ENCODE measurements around the gene PCK1.

PCK1 gene

GRCh38 chr20:57562541-57563465 is 1.9 kb downstream of the PCK1 start:
- no peak overlapping the region for H3K4me3 ChIP-seq (ENCODE audit: low read length)
- H3K27ac ChIP-seq (ENCODE audit: low read length), result no peak overlapping the region
- no peaks in the 10 kb centered on the region for H4K20me1 ChIP-seq (ENCODE audit: insufficient read depth, low read length)
- H3K9ac ChIP-seq (ENCODE audit: low read length), result no peak overlapping the region
- no peak overlapping the region for H3K4me2 ChIP-seq (ENCODE audit: low read length)
- no peaks in the 10 kb centered on the region for H3K9me3 ChIP-seq (ENCODE audit: insufficient read depth, low read length)
- no peaks in the 10 kb centered on the region for H3K4me1 ChIP-seq (ENCODE audit: low read length)
- peaks cover 86% of the 10 kb centered on the region for H3K27me3 ChIP-seq (ENCODE audit: low read depth, low read length)
- no peak overlapping the region for H2AFZ ChIP-seq (ENCODE audit: low read depth, low read length)
- TF ChIP-seq CTCF (IDR thresholded peaks at IDR 0.05; ENCODE audit: low read depth, low read length), result no peak
- no peak for TF ChIP-seq EZH2phosphoT487 (IDR thresholded peaks at IDR 0.05; ENCODE audit: low read depth)
- no peaks in the 10 kb centered on the region for H3K36me3 ChIP-seq (replicated peaks; ENCODE audit: low read depth, low read length)
- no peaks in the 10 kb centered on the region for H3K79me2 ChIP-seq (ENCODE audit: low read length)

- H3K9me3 ChIP-seq (ENCODE audit: insufficient read depth, low read length), result no peaks in the 10 kb centered on the region
- H3K4me1 ChIP-seq (ENCODE audit: low read length), result no peaks in the 10 kb centered on the region
- no peaks in the 10 kb centered on the region for H3K79me2 ChIP-seq (ENCODE audit: low read length)
- peaks cover 86% of the 10 kb centered on the region for H3K27me3 ChIP-seq (ENCODE audit: low read depth, low read length)
- no peaks in the 10 kb centered on the region for H3K36me3 ChIP-seq (replicated peaks; ENCODE audit: low read depth, low read length)
- no peak overlapping the region for H3K4me3 ChIP-seq (ENCODE audit: low read length)
- no peak overlapping the region for H2AFZ ChIP-seq (ENCODE audit: low read depth, low read length)
- no peak overlapping the region for H3K27ac ChIP-seq (ENCODE audit: low read length)
- no peaks in the 10 kb centered on the region for H4K20me1 ChIP-seq (ENCODE audit: insufficient read depth, low read length)
- H3K9ac ChIP-seq (ENCODE audit: low read length), result no peak overlapping the region
- TF ChIP-seq EZH2phosphoT487 (IDR thresholded peaks at IDR 0.05; ENCODE audit: low read depth) (no peak), CTCF (IDR thresholded peaks at IDR 0.05; ENCODE audit: low read depth, low read length) (no peak)
- H3K4me2 ChIP-seq (ENCODE audit: low read length), result no peak overlapping the region
Observed at GRCh38 chr20:57563522-57563921, 2.6 kb downstream of the PCK1 start.

GRCh38 chr20:57564180-57564802 is 3.4 kb downstream of the PCK1 start:
- no peak overlapping the region for H3K4me2 ChIP-seq (ENCODE audit: low read length)
- no peak overlapping the region for H2AFZ ChIP-seq (ENCODE audit: low read depth, low read length)
- H3K27me3 ChIP-seq (ENCODE audit: low read depth, low read length), result peaks cover 86% of the 10 kb centered on the region
- H3K4me1 ChIP-seq (ENCODE audit: low read length), result no peaks in the 10 kb centered on the region
- H3K9me3 ChIP-seq (ENCODE audit: insufficient read depth, low read length), result no peaks in the 10 kb centered on the region
- H4K20me1 ChIP-seq (ENCODE audit: insufficient read depth, low read length), result no peaks in the 10 kb centered on the region
- no peak overlapping the region for H3K4me3 ChIP-seq (ENCODE audit: low read length)
- no peak overlapping the region for H3K9ac ChIP-seq (ENCODE audit: low read length)
- no peak for TF ChIP-seq CTCF (IDR thresholded peaks at IDR 0.05; ENCODE audit: low read depth, low read length)
- no peaks in the 10 kb centered on the region for H3K36me3 ChIP-seq (replicated peaks; ENCODE audit: low read depth, low read length)
- no peaks in the 10 kb centered on the region for H3K79me2 ChIP-seq (ENCODE audit: low read length)
- H3K27ac ChIP-seq (ENCODE audit: low read length), result no peak overlapping the region

DNA sequence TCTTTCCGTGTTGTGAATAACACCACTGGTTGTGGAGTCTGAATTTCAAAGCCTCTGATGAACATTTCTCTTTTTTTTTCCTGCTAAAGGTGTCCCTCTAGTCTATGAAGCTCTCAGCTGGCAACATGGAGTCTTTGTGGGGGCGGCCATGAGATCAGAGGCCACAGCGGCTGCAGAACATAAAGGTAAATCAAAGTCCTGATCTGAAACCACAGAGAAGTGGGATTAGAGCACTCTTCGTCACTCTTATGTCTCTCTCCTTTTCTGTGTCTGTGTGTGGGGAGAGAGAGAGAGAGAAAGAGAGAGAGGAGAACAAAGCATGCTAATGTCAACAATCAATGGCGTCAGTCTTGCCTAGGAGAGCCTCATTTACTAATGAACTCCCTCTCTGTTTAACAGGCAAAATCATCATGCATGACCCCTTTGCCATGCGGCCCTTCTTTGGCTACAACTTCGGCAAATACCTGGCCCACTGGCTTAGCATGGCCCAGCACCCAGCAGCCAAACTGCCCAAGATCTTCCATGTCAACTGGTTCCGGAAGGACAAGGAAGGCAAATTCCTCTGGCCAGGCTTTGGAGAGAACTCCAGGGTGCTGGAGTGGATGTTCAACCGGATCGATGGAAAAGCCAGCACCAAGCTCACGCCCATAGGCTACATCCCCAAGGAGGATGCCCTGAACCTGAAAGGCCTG is 4.2 kb downstream of the PCK1 start:
- Histone ChIP-seq H3K9ac (ENCODE audit: low read length) (no peak overlapping the region), H3K4me2 (ENCODE audit: low read length) (no peak overlapping the region), H3K27me3 (ENCODE audit: low read depth, low read length) (peaks cover 86% of the 10 kb centered on the region), H3K4me3 (ENCODE audit: low read length) (no peak overlapping the region), H3K36me3 (replicated peaks; ENCODE audit: low read depth, low read length) (no peaks in the 10 kb centered on the region), H3K27ac (ENCODE audit: low read length) (no peak overlapping the region), H4K20me1 (ENCODE audit: insufficient read depth, low read length) (no peaks in the 10 kb centered on the region), H3K4me1 (ENCODE audit: low read length) (no peaks in the 10 kb centered on the region), H3K79me2 (ENCODE audit: low read length) (no peaks in the 10 kb centered on the region), H3K9me3 (ENCODE audit: insufficient read depth, low read length) (no peaks in the 10 kb centered on the region), H2AFZ (ENCODE audit: low read depth, low read length) (no peak overlapping the region)
- TF ChIP-seq EZH2phosphoT487 (IDR thresholded peaks at IDR 0.05; ENCODE audit: low read depth), result no peak
- no peak for TF ChIP-seq CTCF (IDR thresholded peaks at IDR 0.05; ENCODE audit: low read depth, low read length)

Data from OCI-LY3 (cell line).